Adrenal gland (tissue), 5 donors: ENCODE measurements around the gene GRIK1.

Experiments
- POLR2A ChIP-seq, 2 donors: fragments of 450-650 bp; IDR thresholded peaks; one replicate each; pipeline ENCODE4 v1.6.1; 2017; ENCODE audit warnings: antibody characterized with exemption in 2 of 2, mild to moderate bottlenecking in 2 of 2, moderate library complexity in 1 of 2
- TF ChIP-seq, protein P1 (sequence below), 6 experiments: fragments of 450-650 bp in 4 of 6; fragments of 200-600 bp in 2 of 6; sonication (generic) in 1 of 6; IDR thresholded peaks; 1 replicate in 5 of 6; 2 replicates in 1 of 6; pipeline versions ENCODE4 v1.5.1 to v1.8.0; 2016 to 2021; ENCODE audit warnings: antibody characterized with exemption in 6 of 6, mild to moderate bottlenecking in 2 of 6, moderate library complexity in 1 of 6
- donor health status: DM: no; HTN: no; CAD: no.

DNA sequence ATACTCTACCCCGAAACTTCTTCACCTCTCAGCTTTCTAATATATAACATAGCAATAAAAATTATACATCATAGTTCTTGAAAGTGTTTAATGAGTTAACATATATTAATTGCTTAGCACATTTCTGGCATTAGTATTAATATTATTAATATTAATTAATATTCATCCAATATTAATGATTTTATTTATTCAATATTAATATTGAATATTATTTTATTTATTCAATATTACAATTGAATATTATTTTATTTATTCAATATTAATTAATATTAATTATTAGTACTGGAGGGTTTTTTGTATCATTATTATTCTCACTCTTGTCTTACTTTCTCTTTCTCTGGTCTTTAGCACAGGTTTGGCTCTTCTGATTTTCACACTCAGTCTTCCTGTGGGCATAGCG, 105.2 kb downstream of the GRIK1 start:
- TF ChIP-seq POLR2A (IDR thresholded peaks at IDR 0.05) = no peak
- TF ChIP-seq, protein P1, sequence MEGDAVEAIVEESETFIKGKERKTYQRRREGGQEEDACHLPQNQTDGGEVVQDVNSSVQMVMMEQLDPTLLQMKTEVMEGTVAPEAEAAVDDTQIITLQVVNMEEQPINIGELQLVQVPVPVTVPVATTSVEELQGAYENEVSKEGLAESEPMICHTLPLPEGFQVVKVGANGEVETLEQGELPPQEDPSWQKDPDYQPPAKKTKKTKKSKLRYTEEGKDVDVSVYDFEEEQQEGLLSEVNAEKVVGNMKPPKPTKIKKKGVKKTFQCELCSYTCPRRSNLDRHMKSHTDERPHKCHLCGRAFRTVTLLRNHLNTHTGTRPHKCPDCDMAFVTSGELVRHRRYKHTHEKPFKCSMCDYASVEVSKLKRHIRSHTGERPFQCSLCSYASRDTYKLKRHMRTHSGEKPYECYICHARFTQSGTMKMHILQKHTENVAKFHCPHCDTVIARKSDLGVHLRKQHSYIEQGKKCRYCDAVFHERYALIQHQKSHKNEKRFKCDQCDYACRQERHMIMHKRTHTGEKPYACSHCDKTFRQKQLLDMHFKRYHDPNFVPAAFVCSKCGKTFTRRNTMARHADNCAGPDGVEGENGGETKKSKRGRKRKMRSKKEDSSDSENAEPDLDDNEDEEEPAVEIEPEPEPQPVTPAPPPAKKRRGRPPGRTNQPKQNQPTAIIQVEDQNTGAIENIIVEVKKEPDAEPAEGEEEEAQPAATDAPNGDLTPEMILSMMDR (IDR thresholded peaks at IDR 0.05) = no peak
